D721Med (cell line): ENCODE measurements around the gene NUP188.

ENCODE experiments used
- DNase-seq: peaks from one replicate; pipeline ENCODE4 v3.0.0; 2011; ENCODE audit warnings: low spot score; ENCODE audit not compliant: insufficient read length
- FAIRE-seq: peaks from 2 replicates; lab custom pipeline; 2011; peaks lifted over from hg19 to GRCh38; lab: Jason Lieb, UNC
- TF ChIP-seq, protein P1 (sequence below): IDR thresholded peaks from 2 replicates; pipeline ENCODE4 v1.5.1; 2012; ENCODE audit warnings: mild to moderate bottlenecking, control low read depth; ENCODE audit not compliant: insufficient read depth; ENCODE audit errors: missing control alignments

Gene NUP188

DNA sequence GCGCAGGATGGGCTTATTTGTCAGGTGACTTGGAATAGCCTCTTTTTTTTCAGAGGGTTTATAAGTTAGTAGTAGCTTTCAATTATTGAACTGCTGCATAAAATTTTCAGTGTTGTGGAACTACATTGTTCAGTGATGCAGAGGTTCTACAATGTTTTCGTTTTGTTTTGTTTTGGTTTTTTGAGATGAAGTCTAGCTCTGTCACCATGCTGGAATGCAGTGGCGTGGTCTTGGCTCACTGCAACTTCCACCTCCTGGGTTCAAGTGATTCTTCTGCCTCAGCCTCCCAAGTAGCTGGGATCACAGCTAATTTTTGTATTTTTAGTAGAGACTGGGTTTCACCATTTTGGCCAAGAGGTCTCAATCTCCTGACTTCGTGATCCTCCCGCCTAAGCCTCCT lies 22.0 kb downstream of the NUP188 start:
- FAIRE-seq: no peak
- no peak for DNase-seq
- TF ChIP-seq, protein P1, sequence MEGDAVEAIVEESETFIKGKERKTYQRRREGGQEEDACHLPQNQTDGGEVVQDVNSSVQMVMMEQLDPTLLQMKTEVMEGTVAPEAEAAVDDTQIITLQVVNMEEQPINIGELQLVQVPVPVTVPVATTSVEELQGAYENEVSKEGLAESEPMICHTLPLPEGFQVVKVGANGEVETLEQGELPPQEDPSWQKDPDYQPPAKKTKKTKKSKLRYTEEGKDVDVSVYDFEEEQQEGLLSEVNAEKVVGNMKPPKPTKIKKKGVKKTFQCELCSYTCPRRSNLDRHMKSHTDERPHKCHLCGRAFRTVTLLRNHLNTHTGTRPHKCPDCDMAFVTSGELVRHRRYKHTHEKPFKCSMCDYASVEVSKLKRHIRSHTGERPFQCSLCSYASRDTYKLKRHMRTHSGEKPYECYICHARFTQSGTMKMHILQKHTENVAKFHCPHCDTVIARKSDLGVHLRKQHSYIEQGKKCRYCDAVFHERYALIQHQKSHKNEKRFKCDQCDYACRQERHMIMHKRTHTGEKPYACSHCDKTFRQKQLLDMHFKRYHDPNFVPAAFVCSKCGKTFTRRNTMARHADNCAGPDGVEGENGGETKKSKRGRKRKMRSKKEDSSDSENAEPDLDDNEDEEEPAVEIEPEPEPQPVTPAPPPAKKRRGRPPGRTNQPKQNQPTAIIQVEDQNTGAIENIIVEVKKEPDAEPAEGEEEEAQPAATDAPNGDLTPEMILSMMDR: no peak

DNA sequence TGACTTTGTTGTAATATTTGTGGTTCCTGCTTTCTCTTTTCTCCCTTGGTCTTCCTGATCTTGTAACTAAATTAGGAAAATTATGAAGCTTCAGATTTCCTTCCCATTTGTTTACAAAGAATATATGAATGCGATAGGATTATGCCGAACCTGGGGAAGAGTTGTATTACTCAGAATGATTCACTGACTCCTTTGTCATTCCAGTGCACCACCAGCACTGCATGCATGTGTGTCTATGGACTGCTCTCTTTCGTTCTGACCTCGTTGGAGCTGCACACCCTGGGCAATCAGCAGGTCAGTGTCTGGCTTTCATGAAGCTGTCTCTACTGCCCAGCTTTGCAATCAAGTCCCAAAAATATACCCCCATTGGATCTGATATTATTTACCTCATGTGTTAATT lies 25.5 kb downstream of the NUP188 start:
- FAIRE-seq (no peak), DNase-seq (no peak)
- TF ChIP-seq, protein P1: no peak

DNA sequence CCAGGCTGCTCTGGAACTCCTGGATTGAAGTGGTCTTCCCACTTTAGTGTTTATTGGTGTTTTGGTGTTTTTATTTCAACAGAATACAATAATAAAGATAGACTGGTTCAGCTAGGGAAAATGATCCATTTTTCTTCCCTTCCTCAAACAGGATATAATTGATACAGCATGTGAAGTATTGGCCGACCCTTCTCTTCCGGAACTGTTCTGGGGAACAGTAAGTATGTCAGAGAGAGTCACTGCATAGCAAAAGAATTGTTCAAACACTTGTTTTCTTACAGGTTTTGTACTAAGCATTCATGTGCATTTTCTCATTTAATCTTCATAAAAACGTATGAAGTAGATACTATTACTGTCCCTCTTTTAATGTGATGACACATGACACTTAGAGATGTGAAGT lies 31.6 kb downstream of the NUP188 start:
- DNase-seq (no peak), FAIRE-seq (no peak)
- TF ChIP-seq, protein P1: no peak

DNA sequence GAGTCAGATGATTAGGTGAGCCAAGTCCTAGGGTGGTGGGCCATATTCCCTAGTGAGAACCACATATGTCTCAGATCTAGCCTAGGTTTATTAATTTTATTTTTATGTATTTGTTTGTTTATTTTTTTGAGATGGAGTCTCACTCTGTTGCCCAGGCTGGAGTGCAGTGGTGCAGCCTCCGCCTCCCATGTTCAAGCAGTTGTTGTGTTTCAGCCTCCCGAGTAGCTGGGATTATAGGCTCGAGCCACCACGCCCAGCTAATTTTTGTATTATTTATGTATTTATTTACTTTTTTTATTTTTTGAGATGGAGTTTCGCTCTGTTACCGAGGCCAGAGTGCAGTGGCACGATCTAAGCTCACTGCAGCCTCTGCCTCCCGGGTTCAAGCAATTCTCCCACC lies 36.0 kb downstream of the NUP188 start:
- DNase-seq (no peak), FAIRE-seq (no peak)
- TF ChIP-seq, protein P1: no peak

DNA sequence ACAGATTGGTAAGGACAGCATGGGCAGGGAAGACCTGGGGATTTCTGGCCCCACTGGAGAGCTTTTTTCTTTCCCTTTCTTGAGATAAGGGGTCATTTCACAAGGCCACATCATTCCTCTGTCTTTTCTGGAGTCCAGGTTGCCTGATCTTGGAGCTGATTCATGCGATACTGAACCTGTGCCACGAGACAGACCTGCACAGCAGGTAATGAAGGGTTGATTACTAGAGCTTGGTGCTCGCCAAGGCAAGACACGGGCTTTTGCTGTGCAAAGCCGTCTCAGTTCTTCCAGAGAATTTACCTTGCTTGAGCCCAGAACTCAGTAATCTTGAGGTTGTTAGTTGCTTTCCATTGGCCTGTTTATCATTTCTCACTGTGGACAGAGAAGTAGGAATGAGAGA lies 39.2 kb downstream of the NUP188 start:
- DNase-seq: no peak
- no peak for FAIRE-seq
- TF ChIP-seq, protein P1: no peak

DNA sequence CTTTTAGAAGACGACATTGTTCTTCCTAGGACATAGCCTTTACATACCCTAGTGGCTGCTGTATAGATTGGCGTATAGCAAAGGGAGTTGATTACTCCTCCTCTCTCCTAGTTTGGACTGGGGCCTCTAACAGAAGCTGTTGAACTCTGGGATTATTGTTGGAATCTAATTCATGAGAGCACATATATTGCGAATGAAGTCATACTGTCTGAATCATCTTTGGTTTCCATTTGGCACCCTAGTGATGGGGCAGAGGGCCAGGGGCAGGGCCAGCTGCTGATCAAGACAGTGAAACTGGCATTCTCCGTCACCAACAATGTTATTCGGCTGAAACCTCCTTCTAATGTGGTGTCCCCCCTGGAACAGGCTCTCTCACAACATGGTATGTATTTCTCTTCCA lies 40.3 kb downstream of the NUP188 start:
- TF ChIP-seq, protein P1: no peak
- FAIRE-seq (no peak), DNase-seq (no peak)

DNA sequence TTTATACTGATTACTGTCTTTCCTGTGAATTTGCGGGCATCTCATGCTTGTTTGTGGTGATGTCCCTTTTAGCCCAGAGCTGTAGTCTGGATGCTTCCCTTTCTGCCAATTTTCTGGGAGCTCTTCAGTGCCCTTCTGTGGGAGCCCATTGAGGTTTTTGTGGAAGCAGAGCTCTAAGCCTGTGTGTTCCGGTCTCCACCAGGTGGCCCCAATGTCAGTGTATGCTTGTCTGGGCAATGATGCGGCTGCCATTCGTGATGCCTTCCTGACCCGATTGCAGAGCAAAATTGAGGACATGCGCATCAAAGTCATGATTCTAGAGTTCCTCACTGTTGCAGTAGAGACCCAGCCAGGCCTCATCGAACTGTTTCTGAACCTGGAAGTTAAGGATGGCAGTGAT lies 45.5 kb downstream of the NUP188 start:
- DNase-seq: no peak
- TF ChIP-seq, protein P1: no peak
- no peak for FAIRE-seq
